Fibroblast of the aortic adventitia (primary cell): Measurements from ENCODE around the gene SWAP70. TPM values are rescaled to one million over a fixed set of nuclear protein-coding genes. Genes with fewer than 3 reads are reported as not detected.

Source experiments
- DNase-seq: peaks from one replicate; pipeline ENCODE4 v3.0.0-alpha.2; 2010; ENCODE audit warnings: low read depth
- H3K4me3 ChIP-seq: 2 replicates; pipeline ENCODE4 v1.5.1; 2011; ENCODE audit warnings: low read depth, mild to moderate bottlenecking, control low read depth, low read length, moderate library complexity
- total RNA-seq: library from RNA; depleted of rRNA; stranded (reverse); fragments of >200 nt; gene quantifications from 2 replicates; pipeline ENCODE4 v1.2.3, GENCODE V29; 2012; ENCODE audit warnings: low replicate concordance
- TF ChIP-seq, protein P1 (sequence below): IDR thresholded peaks from 2 replicates; pipeline ENCODE4 v1.5.1; 2011; ENCODE audit warnings: mild to moderate bottlenecking, low read length, control low read depth, inconsistent platforms; ENCODE audit not compliant: insufficient read depth

SWAP70 gene
- total RNA-seq, 1 donor: 44.4 TPM

- DNase-seq: peak; percentile 93
- TF ChIP-seq, protein P1, sequence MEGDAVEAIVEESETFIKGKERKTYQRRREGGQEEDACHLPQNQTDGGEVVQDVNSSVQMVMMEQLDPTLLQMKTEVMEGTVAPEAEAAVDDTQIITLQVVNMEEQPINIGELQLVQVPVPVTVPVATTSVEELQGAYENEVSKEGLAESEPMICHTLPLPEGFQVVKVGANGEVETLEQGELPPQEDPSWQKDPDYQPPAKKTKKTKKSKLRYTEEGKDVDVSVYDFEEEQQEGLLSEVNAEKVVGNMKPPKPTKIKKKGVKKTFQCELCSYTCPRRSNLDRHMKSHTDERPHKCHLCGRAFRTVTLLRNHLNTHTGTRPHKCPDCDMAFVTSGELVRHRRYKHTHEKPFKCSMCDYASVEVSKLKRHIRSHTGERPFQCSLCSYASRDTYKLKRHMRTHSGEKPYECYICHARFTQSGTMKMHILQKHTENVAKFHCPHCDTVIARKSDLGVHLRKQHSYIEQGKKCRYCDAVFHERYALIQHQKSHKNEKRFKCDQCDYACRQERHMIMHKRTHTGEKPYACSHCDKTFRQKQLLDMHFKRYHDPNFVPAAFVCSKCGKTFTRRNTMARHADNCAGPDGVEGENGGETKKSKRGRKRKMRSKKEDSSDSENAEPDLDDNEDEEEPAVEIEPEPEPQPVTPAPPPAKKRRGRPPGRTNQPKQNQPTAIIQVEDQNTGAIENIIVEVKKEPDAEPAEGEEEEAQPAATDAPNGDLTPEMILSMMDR: no peak
- H3K4me3 ChIP-seq: no peak overlapping the region
These were observed 138.5 kb downstream of the SWAP70 start for GRCh38 chr11:9802291-9802861.

Other genes starting within 250 kb of the SWAP70 start
- gene ZNF143, start 203.1 kb upstream of the SWAP70 start, total RNA-seq: 15.1 and 24.9 TPM in 2 replicates
- 26.3 and 51.1 TPM in 2 replicates for gene WEE1, start 90.4 kb upstream of the SWAP70 start, total RNA-seq